ENCODE measurements around the gene FAM20C. TPM values are rescaled to one million over a fixed set of nuclear protein-coding genes. Genes with fewer than 3 reads are reported as not detected.
A peak's percentile ranks its signal among the peaks of the same experiment; 100 is the strongest.
"Not testable (repeated sequence)": the region's sequence is repeated elsewhere in the genome, so short reads cannot be mapped to it uniquely, and the experiment has no call there.

Gene FAM20C
- total RNA-seq, 1 donor from 2014 or later: 58.8 TPM

DNA sequence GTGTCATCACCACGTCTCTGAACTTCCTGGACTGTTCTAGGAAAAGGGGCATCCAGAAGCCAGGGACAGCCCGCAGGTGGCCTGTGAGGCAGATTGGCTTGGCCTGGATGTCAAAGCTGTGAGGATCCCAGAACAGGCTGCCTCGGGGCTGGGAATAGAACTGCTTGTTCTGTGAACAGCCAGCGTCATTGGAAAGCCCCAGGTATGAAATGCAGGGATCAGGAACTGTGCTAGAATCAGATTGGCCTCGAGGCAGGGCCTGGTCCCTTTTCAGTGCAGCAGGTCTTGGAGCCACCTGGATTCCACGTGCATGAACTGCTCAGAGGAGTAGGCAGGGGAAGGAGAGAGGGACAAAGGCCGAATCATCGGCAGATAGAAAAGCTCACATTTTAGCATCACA lies 44.6 kb downstream of the FAM20C start:
- no peaks in the 10 kb centered on the region for H3K27me3 ChIP-seq
- H3K27ac ChIP-seq: no peak overlapping the region
- DNase-seq (no peak), ATAC-seq (no peak)
- H3K4me1 ChIP-seq: peaks cover 29% of the 10 kb centered on the region
- H3K36me3 ChIP-seq: no peaks in the 10 kb centered on the region
- H3K9me3 ChIP-seq: no peaks in the 10 kb centered on the region
- TF ChIP-seq, protein P1, sequence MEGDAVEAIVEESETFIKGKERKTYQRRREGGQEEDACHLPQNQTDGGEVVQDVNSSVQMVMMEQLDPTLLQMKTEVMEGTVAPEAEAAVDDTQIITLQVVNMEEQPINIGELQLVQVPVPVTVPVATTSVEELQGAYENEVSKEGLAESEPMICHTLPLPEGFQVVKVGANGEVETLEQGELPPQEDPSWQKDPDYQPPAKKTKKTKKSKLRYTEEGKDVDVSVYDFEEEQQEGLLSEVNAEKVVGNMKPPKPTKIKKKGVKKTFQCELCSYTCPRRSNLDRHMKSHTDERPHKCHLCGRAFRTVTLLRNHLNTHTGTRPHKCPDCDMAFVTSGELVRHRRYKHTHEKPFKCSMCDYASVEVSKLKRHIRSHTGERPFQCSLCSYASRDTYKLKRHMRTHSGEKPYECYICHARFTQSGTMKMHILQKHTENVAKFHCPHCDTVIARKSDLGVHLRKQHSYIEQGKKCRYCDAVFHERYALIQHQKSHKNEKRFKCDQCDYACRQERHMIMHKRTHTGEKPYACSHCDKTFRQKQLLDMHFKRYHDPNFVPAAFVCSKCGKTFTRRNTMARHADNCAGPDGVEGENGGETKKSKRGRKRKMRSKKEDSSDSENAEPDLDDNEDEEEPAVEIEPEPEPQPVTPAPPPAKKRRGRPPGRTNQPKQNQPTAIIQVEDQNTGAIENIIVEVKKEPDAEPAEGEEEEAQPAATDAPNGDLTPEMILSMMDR (IDR thresholded peaks at IDR 0.05): no peak
- intact Hi-C loops (cut with DNase I): no loop called here
- no peak overlapping the region for H3K4me3 ChIP-seq

DNA sequence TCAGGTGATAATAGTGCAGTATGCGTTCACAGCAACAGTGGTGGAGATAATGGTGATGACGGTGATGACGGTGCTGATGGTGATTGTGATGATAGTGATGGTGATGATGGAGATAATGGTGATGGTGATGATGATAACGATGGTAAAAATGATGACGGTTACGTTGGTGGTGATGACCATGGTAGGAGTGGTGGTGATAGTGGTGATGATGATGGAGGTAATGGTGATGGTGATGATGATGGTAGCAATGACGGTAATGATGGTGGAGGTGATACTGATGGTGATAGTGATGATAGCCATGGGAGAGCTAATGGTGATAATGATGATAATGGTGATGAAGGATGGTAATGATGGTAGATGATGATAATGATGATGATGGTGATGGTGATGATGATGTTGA lies 45.0 kb downstream of the FAM20C start:
- Histone ChIP-seq H3K27ac (no peak overlapping the region), H3K4me1 (peaks cover 29% of the 10 kb centered on the region), H3K36me3 (no peaks in the 10 kb centered on the region), H3K9me3 (no peaks in the 10 kb centered on the region), H3K27me3 (no peaks in the 10 kb centered on the region), H3K4me3 (no peak overlapping the region)
- intact Hi-C loops (cut with DNase I): no loop called here
- DNase-seq (no peak), ATAC-seq (no peak)
- TF ChIP-seq, protein P1 (IDR thresholded peaks at IDR 0.05): no peak

DNA sequence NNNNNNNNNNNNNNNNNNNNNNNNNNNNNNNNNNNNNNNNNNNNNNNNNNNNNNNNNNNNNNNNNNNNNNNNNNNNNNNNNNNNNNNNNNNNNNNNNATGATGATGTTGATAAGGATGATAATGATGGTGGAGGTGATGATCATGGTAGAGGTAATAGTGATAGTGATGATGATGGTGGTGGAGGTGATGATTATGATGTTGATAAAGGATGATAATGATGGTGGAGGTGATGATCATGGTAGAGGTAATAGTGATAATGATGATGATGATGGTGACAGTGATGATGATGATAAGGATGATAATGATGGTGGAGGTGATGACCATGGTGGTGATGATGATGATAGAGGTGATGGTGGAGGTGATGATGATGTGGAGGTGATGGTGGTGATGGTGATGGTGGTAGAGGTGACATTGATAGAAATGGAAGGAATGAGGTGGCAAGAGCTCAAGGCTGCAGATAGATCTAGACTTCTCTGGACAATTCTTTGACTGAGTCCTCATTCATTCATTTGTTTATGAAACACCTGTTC lies 47.8 kb downstream of the FAM20C start:
- peaks cover 11% of the 10 kb centered on the region for H3K4me1 ChIP-seq
- H3K27me3 ChIP-seq: no peaks in the 10 kb centered on the region
- TF ChIP-seq, protein P1 (IDR thresholded peaks at IDR 0.05): no peak
- no peak overlapping the region for H3K27ac ChIP-seq
- H3K4me3 ChIP-seq: no peak overlapping the region
- intact Hi-C loops (cut with DNase I): no loop called here
- no peaks in the 10 kb centered on the region for H3K36me3 ChIP-seq
- H3K9me3 ChIP-seq: no peaks in the 10 kb centered on the region
- peak; percentile 38 for ATAC-seq
- DNase-seq: no peak

DNA sequence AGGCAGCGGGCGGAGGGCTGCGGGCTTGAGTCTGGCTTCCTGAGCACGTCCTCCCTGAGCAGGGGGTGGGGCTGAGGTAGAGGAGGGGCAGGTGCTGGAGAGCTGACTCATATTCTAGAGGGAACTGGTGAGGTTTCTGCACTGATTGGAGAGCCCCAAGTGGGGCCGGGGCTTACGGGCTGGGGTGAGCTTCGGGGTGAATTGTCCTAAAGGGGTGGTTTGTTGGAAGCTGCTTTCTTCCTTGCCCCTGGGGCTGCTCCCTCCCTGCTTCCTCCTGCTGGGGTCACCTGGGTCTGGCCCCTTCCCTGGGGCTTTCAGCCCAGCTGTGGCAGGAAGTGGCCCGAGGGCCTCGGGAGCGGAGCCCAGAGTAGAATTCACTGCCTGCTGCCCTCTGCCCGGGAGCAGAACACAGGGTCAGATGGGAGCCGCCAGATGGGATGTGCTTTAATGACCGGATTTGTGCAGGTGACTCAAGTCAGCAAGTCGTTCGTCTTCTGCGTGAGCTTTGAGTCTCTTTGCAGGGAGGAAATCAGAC lies 48.6 kb downstream of the FAM20C start:
- TF ChIP-seq, protein P1 (IDR thresholded peaks at IDR 0.05): no peak
- intact Hi-C loops (cut with DNase I): no loop called here
- DNase-seq: no peak
- H3K9me3 ChIP-seq: no peaks in the 10 kb centered on the region
- no peak overlapping the region for H3K27ac ChIP-seq
- H3K36me3 ChIP-seq: no peaks in the 10 kb centered on the region
- no peak for ATAC-seq
- H3K27me3 ChIP-seq: no peaks in the 10 kb centered on the region
- no peak overlapping the region for H3K4me3 ChIP-seq
- peaks cover 3% of the 10 kb centered on the region for H3K4me1 ChIP-seq

DNA sequence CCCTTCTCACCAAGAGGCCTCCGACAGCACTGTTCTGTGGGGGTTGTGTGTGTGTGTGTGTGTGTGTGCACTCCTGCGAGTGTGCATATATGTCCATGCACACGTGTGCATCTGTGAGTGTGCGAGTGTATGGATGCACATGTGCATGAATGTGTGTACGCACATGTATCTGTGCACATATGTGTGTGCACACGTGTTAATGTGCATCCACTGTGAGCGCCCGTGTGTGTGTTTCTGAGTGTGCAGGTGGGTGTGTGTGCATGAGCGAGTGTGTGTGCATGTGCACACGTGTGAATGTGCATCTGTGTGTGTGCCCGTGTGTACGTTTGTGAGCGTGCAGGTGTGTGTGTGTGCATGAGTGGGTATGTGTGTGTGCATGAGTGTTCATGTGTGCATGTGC lies 49.1 kb downstream of the FAM20C start:
- intact Hi-C loops (cut with DNase I): no loop called here
- no peaks in the 10 kb centered on the region for H3K27me3 ChIP-seq
- H3K27ac ChIP-seq: no peak overlapping the region
- ATAC-seq (no peak), DNase-seq (no peak)
- TF ChIP-seq, protein P1 (IDR thresholded peaks at IDR 0.05): no peak
- H3K4me1 ChIP-seq: no peaks in the 10 kb centered on the region
- no peaks in the 10 kb centered on the region for H3K9me3 ChIP-seq
- no peak overlapping the region for H3K4me3 ChIP-seq
- H3K36me3 ChIP-seq: peaks cover 4% of the 10 kb centered on the region

DNA sequence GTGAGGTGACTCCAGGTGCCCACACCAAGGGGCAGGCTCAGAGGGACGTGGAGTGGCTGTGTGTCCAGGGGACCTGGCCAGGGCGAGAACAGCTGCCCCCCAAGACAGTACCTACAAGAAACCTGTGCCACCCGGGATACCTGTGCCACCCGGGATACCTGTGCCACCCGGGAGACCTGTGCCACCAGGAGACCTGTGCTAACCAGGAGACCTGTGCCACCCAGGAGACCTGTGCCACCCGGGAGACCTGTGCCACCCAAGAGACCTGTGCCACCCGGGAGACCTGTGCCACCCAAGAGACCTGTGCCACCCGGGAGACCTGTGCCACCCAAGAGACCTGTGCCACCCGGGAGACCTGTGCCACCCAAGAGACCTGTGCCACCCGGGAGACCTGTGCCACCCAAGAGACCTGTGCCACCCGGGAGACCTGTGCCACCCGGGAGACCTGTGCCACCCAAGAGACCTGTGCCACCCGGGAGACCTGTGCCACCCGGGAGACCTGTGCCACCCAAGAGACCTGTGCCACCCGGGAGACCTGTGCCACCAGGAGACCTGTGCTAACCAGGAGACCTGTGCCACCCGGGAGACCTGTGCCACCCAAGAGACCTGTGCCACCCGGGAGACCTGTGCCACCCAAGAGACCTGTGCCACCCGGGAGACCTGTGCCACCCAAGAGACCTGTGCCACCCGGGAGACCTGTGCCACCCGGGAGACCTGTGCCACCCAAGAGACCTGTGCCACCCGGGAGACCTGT lies 50.6 kb downstream of the FAM20C start:
- H3K4me3 ChIP-seq; H3K9me3 ChIP-seq; DNase-seq; H3K27me3 ChIP-seq; intact Hi-C loops (cut with DNase I); H3K27ac ChIP-seq; H3K4me1 ChIP-seq; ATAC-seq: not testable (repeated sequence)
- H3K36me3 ChIP-seq: peaks cover 13% of the 10 kb centered on the region

DNA sequence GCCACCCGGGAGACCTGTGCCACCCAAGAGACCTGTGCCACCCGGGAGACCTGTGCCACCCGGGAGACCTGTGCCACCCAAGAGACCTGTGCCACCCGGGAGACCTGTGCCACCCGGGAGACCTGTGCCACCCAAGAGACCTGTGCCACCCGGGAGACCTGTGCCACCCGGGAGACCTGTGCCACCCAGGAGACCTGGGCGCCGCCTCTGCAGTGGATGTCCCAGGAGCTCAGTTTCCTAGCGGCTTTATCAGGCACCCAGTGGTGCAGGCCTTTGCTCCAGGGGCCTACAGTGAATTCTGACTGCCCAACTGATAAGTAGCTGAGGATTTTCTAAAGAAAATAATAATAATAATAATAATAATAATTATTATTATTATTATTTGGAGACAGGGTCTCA lies 51.2 kb downstream of the FAM20C start:
- ATAC-seq; H3K4me1 ChIP-seq; H3K4me3 ChIP-seq; H3K9me3 ChIP-seq; DNase-seq; H3K27ac ChIP-seq; intact Hi-C loops (cut with DNase I); H3K27me3 ChIP-seq: not testable (repeated sequence)
- peaks cover 16% of the 10 kb centered on the region for H3K36me3 ChIP-seq
